Natural killer cell (primary cell): Measurements from ENCODE around the gene PJA2. TPM values are rescaled to one million over a fixed set of nuclear protein-coding genes. Genes with fewer than 3 reads are reported as not detected.
A peak's percentile ranks its signal among the peaks of the same experiment; 100 is the strongest.

ENCODE experiments used
- ATAC-seq, 3 donors: fragments of 150-1000 bp in 2 of 3; fragments of 200-7000 bp in 1 of 3; cut with Tn5 transposase; 1 replicate in 1 of 3; 2 replicates in 2 of 3; pipeline ENCODE4 v1.10.0; 2021; ENCODE audit warnings: mild to moderate bottlenecking in 2 of 3, moderate library complexity in 2 of 3
- DNase-seq, 2 donors: peaks; one replicate each; pipeline versions ENCODE4 v3.0.0 to v3.0.0-alpha.2; 2013 to 2021; ENCODE audit warnings: mixed read lengths in 1 of 2
- H3K27ac ChIP-seq: one replicate; pipeline ENCODE4 v1.5.1; 2013; ENCODE audit warnings: mild to moderate bottlenecking, low read length
- H3K27me3 ChIP-seq: one replicate; pipeline ENCODE4 v1.6.1; 2013; ENCODE audit warnings: low read length; ENCODE audit not compliant: control insufficient read depth, insufficient read depth
- H3K36me3 ChIP-seq: one replicate; pipeline ENCODE4 v1.6.1; 2013; ENCODE audit warnings: low read length; ENCODE audit not compliant: control insufficient read depth, insufficient read depth
- H3K4me1 ChIP-seq: one replicate; pipeline ENCODE4 v1.6.1; 2013; ENCODE audit warnings: low read length; ENCODE audit not compliant: control insufficient read depth, insufficient read depth
- H3K4me3 ChIP-seq: one replicate; pipeline ENCODE4 v1.5.1; 2013; ENCODE audit warnings: low read length
- H3K9me3 ChIP-seq: one replicate; pipeline ENCODE4 v1.6.1; 2013; ENCODE audit warnings: low read length; ENCODE audit not compliant: control insufficient read depth, insufficient read depth
- H3K27ac Mint-ChIP-seq, 2 donors: one replicate each; pipeline ENCODE4 v1.8.0; 2022; ENCODE audit warnings: mild to moderate bottlenecking in 2 of 2, mixed read lengths in 2 of 2, moderate library complexity in 1 of 2
- H3K27me3 Mint-ChIP-seq, 2 donors: one replicate each; pipeline ENCODE4 v1.8.0; 2022; ENCODE audit warnings: low read depth in 2 of 2, mixed read lengths in 2 of 2
- H3K36me3 Mint-ChIP-seq: one replicate; pipeline ENCODE4 v1.8.0; 2022; ENCODE audit warnings: mixed read lengths
- H3K4me1 Mint-ChIP-seq, 2 donors: one replicate each; pipeline ENCODE4 v1.8.0; 2022; ENCODE audit warnings: mixed read lengths in 2 of 2
- H3K4me3 Mint-ChIP-seq: one replicate; pipeline ENCODE4 v1.8.0; 2022; ENCODE audit warnings: mild to moderate bottlenecking, moderate library complexity, mixed read lengths
- H3K9me3 Mint-ChIP-seq, 2 donors: one replicate each; pipeline ENCODE4 v1.8.0; 2022; ENCODE audit warnings: mixed read lengths in 2 of 2
- CTCF ChIP-seq: fragments of 200-600 bp; IDR thresholded peaks from one replicate; pipeline ENCODE4 v1.8.0; 2022; ENCODE audit warnings: antibody characterized with exemption
- WGBS: methylation state at CpG from one replicate; pipeline ENCODE4 v1.1.7; 2013; ENCODE audit warnings: missing lambda C conversion rate; ENCODE audit not compliant: insufficient coverage; 5-methylcytosine and 5-hydroxymethylcytosine counted together
- intact Hi-C: fragments of 100-400 bp; cut with micrococcal nuclease; formaldehyde crosslinking; loops from one replicate; pipeline ENCODE4 v1.14.2; 2022
- total RNA-seq, 4 donors: library from RNA; stranded (reverse); fragments of 120-200 nt in 1 of 4; gene quantifications; one replicate each; pipeline versions ENCODE4 v1.2.3 to v1.2.4, GENCODE V29; 2013 to 2022

The PJA2 gene
- total RNA-seq, 3 donors from 2014 or later (not counting 1 experiment from before 2014, with no cell fraction given), result 85.6 to 99.8 (median 90.8) TPM

- Histone ChIP-seq H3K9me3 (no peaks in the 10 kb centered on the region), H3K4me3 (no peak overlapping the region), H3K27me3 (peaks cover 2% of the 10 kb centered on the region), H3K36me3 (no peaks in the 10 kb centered on the region), H3K4me1 (peaks cover 3% of the 10 kb centered on the region), H3K27ac (no peak overlapping the region)
- intact Hi-C loops, result no loop called here
- no peak for ATAC-seq
- TF ChIP-seq CTCF, result no peak
- peaks cover 24 to 25% of the 10 kb centered on the region in 2 donors for H3K4me1 Mint-ChIP-seq
- peaks cover 0 to 1% of the 10 kb centered on the region in 2 donors for H3K27me3 Mint-ChIP-seq
- no peaks in the 10 kb centered on the region for H3K36me3 Mint-ChIP-seq
- peak overlapping the region in 1 of 2 donors; percentile 25 for H3K27ac Mint-ChIP-seq
- DNase-seq, result no peak
- no peaks in the 10 kb centered on the region for H3K9me3 Mint-ChIP-seq
- H3K4me3 Mint-ChIP-seq, result no peak overlapping the region
These were observed 3.7 kb upstream of the PJA2 start for GRCh38 chr5:109413458-109413857.

- Histone ChIP-seq H3K4me1 (peaks cover 3% of the 10 kb centered on the region), H3K4me3 (no peak overlapping the region), H3K9me3 (no peaks in the 10 kb centered on the region), H3K27ac (no peak overlapping the region), H3K27me3 (peaks cover 2% of the 10 kb centered on the region), H3K36me3 (no peaks in the 10 kb centered on the region)
- no peaks in the 10 kb centered on the region for H3K9me3 Mint-ChIP-seq
- DNase-seq (no peak), ATAC-seq (no peak)
- 20% methylated on average over 1 of the region's 1 CpG for WGBS
- no peaks in the 10 kb centered on the region for H3K27me3 Mint-ChIP-seq
- peak overlapping the region in 1 of 2 donors; percentile 25 for H3K27ac Mint-ChIP-seq
- peaks cover 27 to 28% of the 10 kb centered on the region in 2 donors for H3K4me1 Mint-ChIP-seq
- H3K36me3 Mint-ChIP-seq, result no peaks in the 10 kb centered on the region
- H3K4me3 Mint-ChIP-seq, result no peak overlapping the region
- TF ChIP-seq CTCF, result no peak
- intact Hi-C loops, result no loop called here
These were observed 3.2 kb upstream of the PJA2 start for GRCh38 chr5:109412981-109413402.

- Mint-ChIP-seq H3K36me3 (no peaks in the 10 kb centered on the region), H3K9me3 (no peaks in the 10 kb centered on the region), H3K27ac (peak overlapping the region; percentile 99 to 100), H3K4me3 (no peak overlapping the region), H3K27me3 (no peaks in the 10 kb centered on the region), H3K4me1 (peaks cover 39 to 40% of the 10 kb centered on the region in 2 donors)
- H3K9me3 ChIP-seq, result no peaks in the 10 kb centered on the region
- TF ChIP-seq CTCF, result no peak
- DNase-seq (peak in 1 of 2 donors; percentile 55), ATAC-seq (no peak)
- 80% methylated on average over 1 of the region's 3 CpGs for WGBS
- peaks cover 3% of the 10 kb centered on the region for H3K4me1 ChIP-seq
- H3K27me3 ChIP-seq, result peaks cover 2% of the 10 kb centered on the region
- no peak overlapping the region for H3K27ac ChIP-seq
- no peak overlapping the region for H3K4me3 ChIP-seq
- no peaks in the 10 kb centered on the region for H3K36me3 ChIP-seq
- intact Hi-C loops, result loop anchor here (2.0 kb wide), 1 partner anchor 277 kb away; the partner anchor contains the start of gene MAN2A1
These were observed 1.9 kb upstream of the PJA2 start for GRCh38 chr5:109411627-109412026.

GRCh38 chr5:109411149-109411514 lies 1.4 kb upstream of the PJA2 start:
- DNase-seq (no peak), ATAC-seq (no peak)
- peak overlapping the region; percentile 100 for H3K27ac ChIP-seq
- intact Hi-C loops, result loop anchor here (2.0 kb wide), 1 partner anchor 278 kb away; the partner anchor contains the start of gene MAN2A1
- peaks cover 2% of the 10 kb centered on the region for H3K27me3 ChIP-seq
- peak overlapping the region; percentile 99 for H3K4me3 ChIP-seq
- peak overlapping the region; percentile 99 for H3K4me3 Mint-ChIP-seq
- no peak for TF ChIP-seq CTCF
- peak overlapping the region; percentile 99 to 100 for H3K27ac Mint-ChIP-seq
- H3K27me3 Mint-ChIP-seq, result no peaks in the 10 kb centered on the region
- 22% methylated on average over 2 of the region's 2 CpGs for WGBS
- H3K36me3 ChIP-seq, result no peaks in the 10 kb centered on the region
- H3K4me1 Mint-ChIP-seq, result peaks cover 44 to 45% of the 10 kb centered on the region in 2 donors
- no peaks in the 10 kb centered on the region for H3K9me3 ChIP-seq
- H3K36me3 Mint-ChIP-seq, result no peaks in the 10 kb centered on the region
- H3K9me3 Mint-ChIP-seq, result no peaks in the 10 kb centered on the region
- H3K4me1 ChIP-seq, result peaks cover 3% of the 10 kb centered on the region
